ENCODE measurements around the gene SLC25A17. TPM values are rescaled to one million over a fixed set of nuclear protein-coding genes. Genes with fewer than 3 reads are reported as not detected.

SLC25A17 gene
- polyA plus RNA-seq, 1 donor (not counting 4 experiments of a cell fraction or from before 2014, with no cell fraction given): 40.0 TPM

- Histone ChIP-seq H3K4me3 (ENCODE audit: control insufficient read depth in 2 of 3, extremely low read depth in 1 of 3, insufficient read depth in 2 of 3, low read depth in 1 of 3, low read length in 3 of 3) (peak overlapping the region; percentile 89 to 99 (median 95)), H3K79me2 (ENCODE audit: control insufficient read depth, insufficient read depth, low read length) (peaks cover 94% of the 10 kb centered on the region), H3K4me1 (ENCODE audit: control insufficient read depth, extremely low read depth, insufficient read depth, low read length) (peaks cover 27% of the 10 kb centered on the region), H3K27ac (ENCODE audit: control insufficient read depth, insufficient read depth, low read length) (peak overlapping the region; percentile 98), H3K36me3 (ENCODE audit: control insufficient read depth in 2 of 2, extremely low read depth in 1 of 2, insufficient read depth in 2 of 2, low read length in 2 of 2) (no peaks in the 10 kb centered on the region), H3K27me3 (ENCODE audit: control insufficient read depth, extremely low read depth, insufficient read depth, low read length) (no peaks in the 10 kb centered on the region), H3K9me1 (ENCODE audit: control insufficient read depth, extremely low read depth, insufficient read depth, low read length) (no peaks in the 10 kb centered on the region), H4K20me1 (ENCODE audit: control insufficient read depth, extremely low read depth, insufficient read depth, low read length) (no peaks in the 10 kb centered on the region), H2AFZ (ENCODE audit: control insufficient read depth, low read length) (no peak overlapping the region), H3K9ac (ENCODE audit: control insufficient read depth, extremely low read depth, insufficient read depth, low read length) (peak overlapping the region; percentile 97), H3K4me2 (ENCODE audit: control insufficient read depth, extremely low read depth, insufficient read depth, low read depth, low read length) (peak overlapping the region; percentile 87), H3K9me3 (ENCODE audit: control insufficient read depth, low read depth, low read length) (no peaks in the 10 kb centered on the region)
- TF ChIP-seq, protein P1, sequence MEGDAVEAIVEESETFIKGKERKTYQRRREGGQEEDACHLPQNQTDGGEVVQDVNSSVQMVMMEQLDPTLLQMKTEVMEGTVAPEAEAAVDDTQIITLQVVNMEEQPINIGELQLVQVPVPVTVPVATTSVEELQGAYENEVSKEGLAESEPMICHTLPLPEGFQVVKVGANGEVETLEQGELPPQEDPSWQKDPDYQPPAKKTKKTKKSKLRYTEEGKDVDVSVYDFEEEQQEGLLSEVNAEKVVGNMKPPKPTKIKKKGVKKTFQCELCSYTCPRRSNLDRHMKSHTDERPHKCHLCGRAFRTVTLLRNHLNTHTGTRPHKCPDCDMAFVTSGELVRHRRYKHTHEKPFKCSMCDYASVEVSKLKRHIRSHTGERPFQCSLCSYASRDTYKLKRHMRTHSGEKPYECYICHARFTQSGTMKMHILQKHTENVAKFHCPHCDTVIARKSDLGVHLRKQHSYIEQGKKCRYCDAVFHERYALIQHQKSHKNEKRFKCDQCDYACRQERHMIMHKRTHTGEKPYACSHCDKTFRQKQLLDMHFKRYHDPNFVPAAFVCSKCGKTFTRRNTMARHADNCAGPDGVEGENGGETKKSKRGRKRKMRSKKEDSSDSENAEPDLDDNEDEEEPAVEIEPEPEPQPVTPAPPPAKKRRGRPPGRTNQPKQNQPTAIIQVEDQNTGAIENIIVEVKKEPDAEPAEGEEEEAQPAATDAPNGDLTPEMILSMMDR (optimal IDR thresholded peaks at IDR 0.05 in 1 of 3, IDR thresholded peaks at IDR 0.05 in 1 of 3, conservative IDR thresholded peaks at IDR 0.05 in 1 of 3; ENCODE audit: extremely low read depth in 1 of 3, insufficient read depth in 2 of 3, low read length in 3 of 3): no peak
- DNase-seq (ENCODE audit: low read depth, low spot score) (no peak), FAIRE-seq (no peak)
- dilution Hi-C loops (cut with MboI; ENCODE audit: extremely low pct_ligation_motif_present, low sequenced_read_pairs): no loop called here
These were observed 36.2 kb upstream of the SLC25A17 start for GRCh38 chr22:40855071-40855978.

- peaks cover 26% of the 10 kb centered on the region for H3K4me1 ChIP-seq (ENCODE audit: control insufficient read depth, extremely low read depth, insufficient read depth, low read length)
- H3K4me3 ChIP-seq (ENCODE audit: control insufficient read depth in 2 of 3, extremely low read depth in 1 of 3, insufficient read depth in 2 of 3, low read depth in 1 of 3, low read length in 3 of 3): peak overlapping the region; percentile 2 to 99 (median 95)
- TF ChIP-seq, protein P1 (optimal IDR thresholded peaks at IDR 0.05 in 1 of 3, IDR thresholded peaks at IDR 0.05 in 1 of 3, conservative IDR thresholded peaks at IDR 0.05 in 1 of 3; ENCODE audit: extremely low read depth in 1 of 3, insufficient read depth in 2 of 3, low read length in 3 of 3): no peak
- no peak for TF ChIP-seq EZH2 (IDR thresholded peaks at IDR 0.05; ENCODE audit: low read length)
- DNase-seq (ENCODE audit: low read depth, low spot score) (no peak), FAIRE-seq (no peak)
- H3K9ac ChIP-seq (ENCODE audit: control insufficient read depth, extremely low read depth, insufficient read depth, low read length): peak overlapping the region; percentile 97
- dilution Hi-C loops (cut with MboI; ENCODE audit: extremely low pct_ligation_motif_present, low sequenced_read_pairs): no loop called here
- peaks cover 0 to 3% of the 10 kb centered on the region in 2 experiments for H3K36me3 ChIP-seq (ENCODE audit: control insufficient read depth in 2 of 2, extremely low read depth in 1 of 2, insufficient read depth in 2 of 2, low read length in 2 of 2)
- peaks cover 92% of the 10 kb centered on the region for H3K79me2 ChIP-seq (ENCODE audit: control insufficient read depth, insufficient read depth, low read length)
- H3K9me3 ChIP-seq (ENCODE audit: control insufficient read depth, low read depth, low read length): no peaks in the 10 kb centered on the region
- H3K4me2 ChIP-seq (ENCODE audit: control insufficient read depth, extremely low read depth, insufficient read depth, low read depth, low read length): peak overlapping the region; percentile 87
- H2AFZ ChIP-seq (ENCODE audit: control insufficient read depth, low read length): no peak overlapping the region
- peak overlapping the region; percentile 59 for H3K27ac ChIP-seq (ENCODE audit: control insufficient read depth, insufficient read depth, low read length)
- H4K20me1 ChIP-seq (ENCODE audit: control insufficient read depth, extremely low read depth, insufficient read depth, low read length): no peaks in the 10 kb centered on the region
- H3K27me3 ChIP-seq (ENCODE audit: control insufficient read depth, extremely low read depth, insufficient read depth, low read length): no peaks in the 10 kb centered on the region
- H3K9me1 ChIP-seq (ENCODE audit: control insufficient read depth, extremely low read depth, insufficient read depth, low read length): no peaks in the 10 kb centered on the region
These were observed 34.8 kb upstream of the SLC25A17 start for GRCh38 chr22:40853961-40854360.
